Vagina (tissue), 2 donors: ENCODE data around the gene FKBP10. TPM values are rescaled to one million over a fixed set of nuclear protein-coding genes. Genes with fewer than 3 reads are reported as not detected.
"Not testable (repeated sequence)": the region's sequence is repeated elsewhere in the genome, so short reads cannot be mapped to it uniquely, and the experiment has no call there.

Experiments
- DNase-seq, 2 donors: peaks; one replicate each; pipeline ENCODE4 v3.0.0-alpha.2; 2017; ENCODE audit errors: extremely low spot score in 2 of 2
- H3K27ac ChIP-seq: fragments of 200-600 bp; sonication (generic); one replicate; pipeline ENCODE4 v1.5.1; 2019
- H3K27me3 ChIP-seq: fragments of 200-600 bp; sonication (generic); one replicate; pipeline ENCODE4 v1.5.1; 2019
- H3K36me3 ChIP-seq, 2 donors: fragments of 200-600 bp; sonication (generic); one replicate each; pipeline ENCODE4 v1.5.1; 2017 to 2019
- H3K4me1 ChIP-seq: fragments of 200-600 bp; sonication (generic); one replicate; pipeline ENCODE4 v1.5.1; 2019
- H3K4me3 ChIP-seq, 2 donors: fragments of 200-600 bp; sonication (generic); 1 replicate in 1 of 2; 2 replicates in 1 of 2; pipeline ENCODE4 v1.5.1; 2016 to 2019
- H3K9me3 ChIP-seq: fragments of 200-600 bp; sonication (generic); one replicate; pipeline ENCODE4 v1.5.1; 2019
- CTCF ChIP-seq, 3 experiments: fragments of 450-650 bp in 2 of 3; fragments of 200-600 bp in 1 of 3; sonication (generic) in 1 of 3; IDR thresholded peaks; one replicate each; pipeline ENCODE4 v1.5.1; 2017 to 2019; ENCODE audit warnings: antibody characterized with exemption in 3 of 3, mild to moderate bottlenecking in 2 of 3, moderate library complexity in 2 of 3
- POLR2A ChIP-seq, 2 donors: fragments of 450-650 bp; IDR thresholded peaks; one replicate each; pipeline ENCODE4 v1.6.1; 2017; ENCODE audit warnings: antibody characterized with exemption in 2 of 2, mild to moderate bottlenecking in 2 of 2, moderate library complexity in 2 of 2
- POLR2AphosphoS5 ChIP-seq, 2 donors: sonication (generic); formaldehyde crosslinking; IDR thresholded peaks; one replicate each; pipeline ENCODE4 v1.9.0; 2017; ENCODE audit warnings: antibody characterized with exemption in 2 of 2, mild to moderate bottlenecking in 2 of 2, low read depth in 1 of 2; ENCODE audit not compliant: insufficient read depth in 1 of 2
- intact Hi-C: fragments of 100-400 bp; cut with DNase I; formaldehyde crosslinking; loops from one replicate; pipeline ENCODE4 v1.15.1; 2023
- total RNA-seq: library from RNA; depleted of rRNA; stranded (reverse); fragments of >200 nt; gene quantifications from one replicate; pipeline ENCODE4 v1.2.3, GENCODE V29; 2016

FKBP10 gene
- total RNA-seq, 1 donor from 2014 or later, result 53.5 TPM

- intact Hi-C loops, result no loop called here
- Histone ChIP-seq H3K4me1 (peaks cover 71% of the 10 kb centered on the region), H3K27ac (peak overlapping the region; percentile 85), H3K36me3 (peaks cover 0 to 35% of the 10 kb centered on the region in 2 donors), H3K4me3 (no peak overlapping the region), H3K27me3 (no peaks in the 10 kb centered on the region), H3K9me3 (no peaks in the 10 kb centered on the region)
- TF ChIP-seq CTCF (IDR thresholded peaks at IDR 0.05), result no peak
- TF ChIP-seq POLR2AphosphoS5 (IDR thresholded peaks at IDR 0.05; ENCODE audit: insufficient read depth in 1 of 2, low read depth in 1 of 2), result no peak
- TF ChIP-seq POLR2A (IDR thresholded peaks at IDR 0.05), result no peak
- no peak for DNase-seq
Measured at GRCh38 chr17:41772218-41772585, 40.6 kb upstream of the FKBP10 start.

- Histone ChIP-seq H3K36me3 (peaks cover 0 to 31% of the 10 kb centered on the region in 2 donors), H3K27ac (peak overlapping the region; percentile 85), H3K4me3 (no peak overlapping the region), H3K9me3 (no peaks in the 10 kb centered on the region), H3K27me3 (no peaks in the 10 kb centered on the region), H3K4me1 (peaks cover 76% of the 10 kb centered on the region)
- intact Hi-C loops, result no loop called here
- no peak for DNase-seq
- TF ChIP-seq POLR2A (IDR thresholded peaks at IDR 0.05) (no peak), CTCF (IDR thresholded peaks at IDR 0.05) (no peak), POLR2AphosphoS5 (IDR thresholded peaks at IDR 0.05; ENCODE audit: insufficient read depth in 1 of 2, low read depth in 1 of 2) (no peak)
Measured at GRCh38 chr17:41772586-41773189, 40.1 kb upstream of the FKBP10 start.

GRCh38 chr17:41773190-41773588 is 39.6 kb upstream of the FKBP10 start:
- TF ChIP-seq POLR2AphosphoS5 (IDR thresholded peaks at IDR 0.05; ENCODE audit: insufficient read depth in 1 of 2, low read depth in 1 of 2), result peak; percentile 64 to 73
- no peak for TF ChIP-seq CTCF (IDR thresholded peaks at IDR 0.05)
- Histone ChIP-seq H3K27me3 (no peaks in the 10 kb centered on the region), H3K4me1 (peaks cover 81% of the 10 kb centered on the region), H3K36me3 (peaks cover 0 to 30% of the 10 kb centered on the region in 2 donors), H3K27ac (peak overlapping the region; percentile 88), H3K4me3 (no peak overlapping the region), H3K9me3 (no peaks in the 10 kb centered on the region)
- intact Hi-C loops, result no loop called here
- DNase-seq, result no peak

- Histone ChIP-seq H3K4me1 (peaks cover 85% of the 10 kb centered on the region), H3K4me3 (no peak overlapping the region)
- TF ChIP-seq POLR2AphosphoS5 (IDR thresholded peaks at IDR 0.05; ENCODE audit: insufficient read depth in 1 of 2, low read depth in 1 of 2), result no peak
- TF ChIP-seq CTCF (IDR thresholded peaks at IDR 0.05), result no peak
- TF ChIP-seq POLR2A (IDR thresholded peaks at IDR 0.05), result no peak
Measured at GRCh38 chr17:41773731-41774193, 39.0 kb upstream of the FKBP10 start.

GRCh38 chr17:41775394-41776226 is 37.2 kb upstream of the FKBP10 start:
- peaks cover 96% of the 10 kb centered on the region for H3K4me1 ChIP-seq
- H3K27ac ChIP-seq, result peak overlapping the region; percentile 88
- no peak for DNase-seq
- TF ChIP-seq CTCF (IDR thresholded peaks at IDR 0.05), result no peak
- TF ChIP-seq POLR2AphosphoS5 (IDR thresholded peaks at IDR 0.05; ENCODE audit: insufficient read depth in 1 of 2, low read depth in 1 of 2), result no peak
- TF ChIP-seq POLR2A (IDR thresholded peaks at IDR 0.05), result no peak
- intact Hi-C loops, result no loop called here
- peaks cover 0 to 9% of the 10 kb centered on the region in 2 donors for H3K36me3 ChIP-seq
- H3K4me3 ChIP-seq, result no peak overlapping the region
- H3K9me3 ChIP-seq, result no peaks in the 10 kb centered on the region
- no peaks in the 10 kb centered on the region for H3K27me3 ChIP-seq

More at GRCh38 chr17:41773731-41774193, 39.0 kb upstream of the FKBP10 start:
- Histone ChIP-seq H3K27ac (peak overlapping the region; percentile 88), H3K9me3 (no peaks in the 10 kb centered on the region), H3K27me3 (no peaks in the 10 kb centered on the region), H3K36me3 (peaks cover 0 to 26% of the 10 kb centered on the region in 2 donors)
- intact Hi-C loops, result no loop called here
- no peak for DNase-seq

- Histone ChIP-seq H3K4me1 (peaks cover 90% of the 10 kb centered on the region), H3K27ac (peak overlapping the region; percentile 88)
- intact Hi-C loops, H3K9me3 ChIP-seq, H3K36me3 ChIP-seq, DNase-seq, H3K4me3 ChIP-seq, H3K27me3 ChIP-seq: not testable (repeated sequence)
Measured at GRCh38 chr17:41776262-41776900, 36.4 kb upstream of the FKBP10 start.
